Measurements from ENCODE around the gene PANX2.

GRCh38 chr22:50157709-50158375 is 12.7 kb upstream of the PANX2 start:
- TF ChIP-seq, protein P1, sequence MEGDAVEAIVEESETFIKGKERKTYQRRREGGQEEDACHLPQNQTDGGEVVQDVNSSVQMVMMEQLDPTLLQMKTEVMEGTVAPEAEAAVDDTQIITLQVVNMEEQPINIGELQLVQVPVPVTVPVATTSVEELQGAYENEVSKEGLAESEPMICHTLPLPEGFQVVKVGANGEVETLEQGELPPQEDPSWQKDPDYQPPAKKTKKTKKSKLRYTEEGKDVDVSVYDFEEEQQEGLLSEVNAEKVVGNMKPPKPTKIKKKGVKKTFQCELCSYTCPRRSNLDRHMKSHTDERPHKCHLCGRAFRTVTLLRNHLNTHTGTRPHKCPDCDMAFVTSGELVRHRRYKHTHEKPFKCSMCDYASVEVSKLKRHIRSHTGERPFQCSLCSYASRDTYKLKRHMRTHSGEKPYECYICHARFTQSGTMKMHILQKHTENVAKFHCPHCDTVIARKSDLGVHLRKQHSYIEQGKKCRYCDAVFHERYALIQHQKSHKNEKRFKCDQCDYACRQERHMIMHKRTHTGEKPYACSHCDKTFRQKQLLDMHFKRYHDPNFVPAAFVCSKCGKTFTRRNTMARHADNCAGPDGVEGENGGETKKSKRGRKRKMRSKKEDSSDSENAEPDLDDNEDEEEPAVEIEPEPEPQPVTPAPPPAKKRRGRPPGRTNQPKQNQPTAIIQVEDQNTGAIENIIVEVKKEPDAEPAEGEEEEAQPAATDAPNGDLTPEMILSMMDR (IDR thresholded peaks at IDR 0.05 in 4 of 5, conservative IDR thresholded peaks at IDR 0.05 in 1 of 5): no peak
- TF ChIP-seq POLR2A (IDR thresholded peaks at IDR 0.05): no peak

Data from gastrocnemius medialis (tissue), 4 donors.